Measurements from ENCODE around the gene EIF2B2. TPM values are rescaled to one million over a fixed set of nuclear protein-coding genes. Genes with fewer than 3 reads are reported as not detected.
A peak's percentile ranks its signal among the peaks of the same experiment; 100 is the strongest.

Gene EIF2B2
- total and polyA plus RNA-seq, 2 of the 13 experiments (the other 11 are each of a cell fraction or from before 2014, with no cell fraction given) = 54.4 to 78.6 TPM

GRCh38 chr14:74955229-74956026, 47.3 kb upstream of the EIF2B2 start, which contains the start of gene PGF (continued):
- TF ChIP-seq ZNF691 (CRISPR knock-in tag; IDR thresholded peaks at IDR 0.05; ENCODE audit: borderline replicate concordance, low read depth) (0 out of 2 replicates have a peak, but pooled peaks have one; percentile 48), ZNF513 (CRISPR knock-in tag; conservative IDR thresholded peaks at IDR 0.05) (no peak), ADNP (CRISPR knock-in tag; IDR thresholded peaks at IDR 0.05) (no peak), THAP8 (CRISPR knock-in tag; IDR thresholded peaks at IDR 0.05; ENCODE audit: borderline replicate concordance) (no peak), JARID2 (CRISPR knock-in tag; IDR thresholded peaks at IDR 0.05; ENCODE audit: insufficient replicate concordance) (peak; percentile 48), PHF8 (CRISPR knock-in tag; IDR thresholded peaks at IDR 0.05) (peak; percentile 22), ZFP37 (CRISPR knock-in tag; IDR thresholded peaks at IDR 0.05; ENCODE audit: borderline replicate concordance) (0 out of 2 replicates have a peak, but pooled peaks have one; percentile 9), ZNF367 (CRISPR knock-in tag; IDR thresholded peaks at IDR 0.05; ENCODE audit: borderline replicate concordance) (no peak), BORCS8-MEF2B (CRISPR knock-in tag; IDR thresholded peaks at IDR 0.05) (peak; percentile 35; the same call in 1 of the 2 replicates), WIZ (CRISPR knock-in tag; IDR thresholded peaks at IDR 0.05) (no peak), NR2F1 (CRISPR knock-in tag; IDR thresholded peaks at IDR 0.05) (no peak), ZNF605 (CRISPR knock-in tag; IDR thresholded peaks at IDR 0.05) (no peak), ZMAT3 (CRISPR knock-in tag; conservative IDR thresholded peaks at IDR 0.05) (peak; percentile 29; the same call in 1 of the 2 replicates)

Measured in HepG2 (cell line).